ENCODE data around the gene EHMT1.

Gene EHMT1

DNA sequence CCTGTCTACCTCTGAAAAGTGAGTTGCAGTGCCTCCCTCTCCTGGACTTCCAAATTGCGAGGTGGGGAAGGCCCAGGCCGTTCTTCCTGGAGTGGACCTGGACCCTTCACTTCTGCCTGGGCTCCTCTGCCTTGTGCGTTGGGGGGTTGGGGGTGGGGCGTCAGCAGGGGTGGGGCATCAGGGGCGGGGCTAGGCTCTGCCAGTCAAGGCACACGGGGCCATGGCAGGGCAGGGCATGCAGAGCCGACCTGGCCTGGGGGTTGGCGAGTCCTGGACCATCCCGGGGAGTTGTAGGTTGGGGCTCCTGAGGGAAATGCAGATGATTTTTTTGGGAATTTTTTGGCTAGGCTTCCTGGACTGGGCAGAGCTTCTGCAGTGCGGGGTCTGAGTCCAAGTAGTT is 87.1 kb downstream of the EHMT1 start:
- Histone ChIP-seq H3K4me3 (ENCODE audit: low read depth, low read length) (no peak overlapping the region), H3K27ac (no peak overlapping the region), H3K27me3 (replicated peaks) (no peaks in the 10 kb centered on the region), H3K36me3 (replicated peaks) (no peaks in the 10 kb centered on the region)
- in situ Hi-C loops (cut with HindIII; ENCODE audit: low pct_ligation_motif_present, low sequenced_read_pairs) = no loop called here
- TF ChIP-seq, protein P1, sequence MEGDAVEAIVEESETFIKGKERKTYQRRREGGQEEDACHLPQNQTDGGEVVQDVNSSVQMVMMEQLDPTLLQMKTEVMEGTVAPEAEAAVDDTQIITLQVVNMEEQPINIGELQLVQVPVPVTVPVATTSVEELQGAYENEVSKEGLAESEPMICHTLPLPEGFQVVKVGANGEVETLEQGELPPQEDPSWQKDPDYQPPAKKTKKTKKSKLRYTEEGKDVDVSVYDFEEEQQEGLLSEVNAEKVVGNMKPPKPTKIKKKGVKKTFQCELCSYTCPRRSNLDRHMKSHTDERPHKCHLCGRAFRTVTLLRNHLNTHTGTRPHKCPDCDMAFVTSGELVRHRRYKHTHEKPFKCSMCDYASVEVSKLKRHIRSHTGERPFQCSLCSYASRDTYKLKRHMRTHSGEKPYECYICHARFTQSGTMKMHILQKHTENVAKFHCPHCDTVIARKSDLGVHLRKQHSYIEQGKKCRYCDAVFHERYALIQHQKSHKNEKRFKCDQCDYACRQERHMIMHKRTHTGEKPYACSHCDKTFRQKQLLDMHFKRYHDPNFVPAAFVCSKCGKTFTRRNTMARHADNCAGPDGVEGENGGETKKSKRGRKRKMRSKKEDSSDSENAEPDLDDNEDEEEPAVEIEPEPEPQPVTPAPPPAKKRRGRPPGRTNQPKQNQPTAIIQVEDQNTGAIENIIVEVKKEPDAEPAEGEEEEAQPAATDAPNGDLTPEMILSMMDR (IDR thresholded peaks at IDR 0.05; ENCODE audit: low read depth, low read length, missing control alignments) = no peak
- DNase-seq = no peak

DNA sequence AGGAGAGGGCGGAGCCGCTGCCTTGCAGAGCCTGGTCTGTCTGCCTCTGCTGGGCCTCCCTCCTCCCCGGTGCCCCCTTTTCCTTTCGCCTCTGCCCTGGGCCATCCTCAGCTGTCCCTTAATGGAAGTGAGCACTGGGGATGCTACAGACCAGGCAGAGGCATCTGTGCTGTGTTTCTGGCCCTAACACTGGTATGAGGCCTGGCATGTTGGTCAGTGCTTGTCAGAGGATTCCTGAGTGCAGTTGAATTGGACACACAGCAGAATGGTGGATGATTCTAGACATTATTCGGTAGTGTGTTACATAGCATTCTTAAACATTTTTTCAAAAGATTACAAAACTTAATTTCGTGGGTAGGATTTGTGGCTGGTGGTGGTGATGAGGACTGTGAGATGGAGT is 88.6 kb downstream of the EHMT1 start:
- Histone ChIP-seq H3K27me3 (replicated peaks) (no peaks in the 10 kb centered on the region), H3K36me3 (replicated peaks) (no peaks in the 10 kb centered on the region), H3K27ac (no peak overlapping the region), H3K4me3 (ENCODE audit: low read depth, low read length) (no peak overlapping the region)
- DNase-seq = no peak
- in situ Hi-C loops (cut with HindIII; ENCODE audit: low pct_ligation_motif_present, low sequenced_read_pairs) = no loop called here
- TF ChIP-seq, protein P1 (IDR thresholded peaks at IDR 0.05; ENCODE audit: low read depth, low read length, missing control alignments) = no peak

DNA sequence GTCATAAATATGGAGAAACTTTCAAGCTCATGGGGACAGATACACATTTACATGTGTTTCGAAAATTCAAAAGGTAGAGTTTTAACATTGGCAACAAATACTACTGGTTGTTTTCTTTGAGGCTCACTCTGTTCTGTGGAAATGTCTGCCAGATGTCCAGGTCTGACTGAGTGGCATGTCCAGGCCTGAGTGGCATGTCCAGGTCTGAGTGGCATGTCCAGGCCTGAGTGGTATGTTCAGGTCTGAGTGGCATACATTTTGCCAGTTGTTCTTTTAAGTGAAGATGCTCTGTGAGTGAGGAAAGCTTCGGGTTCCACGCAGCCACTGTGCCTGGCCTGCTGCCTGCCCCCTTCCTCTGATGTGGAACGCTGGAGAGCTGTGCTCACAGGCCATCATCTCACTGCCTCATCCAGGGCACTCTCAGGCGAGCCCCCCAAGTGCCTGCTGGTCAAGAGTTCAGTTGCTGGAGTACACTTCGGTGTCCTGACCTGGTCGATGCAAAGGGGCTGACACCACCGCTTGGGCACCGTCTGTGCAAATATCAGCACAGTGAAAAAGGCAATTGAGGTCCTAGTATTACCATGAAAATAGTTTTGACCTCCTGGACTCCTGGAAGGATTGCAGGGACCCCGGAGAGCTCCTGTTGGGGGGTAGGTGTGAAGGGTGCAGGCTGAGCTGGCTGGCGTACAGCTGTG is 89.9 kb downstream of the EHMT1 start:
- Histone ChIP-seq H3K4me3 (ENCODE audit: low read depth, low read length) (no peak overlapping the region), H3K27ac (no peak overlapping the region), H3K36me3 (replicated peaks) (no peaks in the 10 kb centered on the region), H3K27me3 (replicated peaks) (no peaks in the 10 kb centered on the region)
- no peak for DNase-seq
- in situ Hi-C loops (cut with HindIII; ENCODE audit: low pct_ligation_motif_present, low sequenced_read_pairs) = no loop called here
- TF ChIP-seq, protein P1 (IDR thresholded peaks at IDR 0.05; ENCODE audit: low read depth, low read length, missing control alignments) = no peak

DNA sequence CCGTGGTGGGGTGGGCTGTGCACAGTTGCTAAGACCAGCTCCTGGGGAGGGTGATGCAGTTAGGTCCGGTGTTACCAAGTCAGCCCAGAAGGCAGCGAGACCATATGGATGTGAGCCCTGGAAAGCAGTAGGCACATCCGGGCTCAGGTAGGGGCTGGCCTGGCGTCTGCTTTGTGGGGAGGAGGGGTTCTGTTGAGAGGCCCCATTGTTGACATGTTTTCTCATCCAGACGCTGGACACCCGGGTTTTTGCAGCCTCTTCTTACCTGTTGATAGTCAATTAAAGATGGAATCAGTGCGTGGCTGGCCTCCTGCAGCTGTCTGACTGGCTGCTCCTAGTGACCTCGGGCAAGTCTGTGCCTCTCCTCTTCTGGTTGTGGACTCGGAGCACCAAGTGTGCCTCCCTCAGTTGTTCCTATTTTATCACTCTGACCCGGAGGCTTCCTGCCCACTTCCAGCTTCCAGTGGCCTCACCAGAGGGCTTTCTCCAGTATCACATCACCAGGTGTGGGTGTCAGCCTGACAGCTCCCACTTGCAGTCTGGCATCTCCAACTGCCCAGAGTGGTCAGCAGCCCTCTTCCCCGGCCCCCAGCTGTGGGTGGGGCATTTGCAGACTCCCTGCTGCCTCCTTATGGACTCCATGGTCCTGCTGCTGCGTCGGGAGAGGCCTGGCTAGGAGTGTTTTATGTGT is 90.8 kb downstream of the EHMT1 start:
- no peak overlapping the region for H3K27ac ChIP-seq
- H3K36me3 ChIP-seq (replicated peaks) = no peaks in the 10 kb centered on the region
- DNase-seq = no peak
- in situ Hi-C loops (cut with HindIII; ENCODE audit: low pct_ligation_motif_present, low sequenced_read_pairs) = no loop called here
- H3K27me3 ChIP-seq (replicated peaks) = no peaks in the 10 kb centered on the region
- TF ChIP-seq, protein P1 (IDR thresholded peaks at IDR 0.05; ENCODE audit: low read depth, low read length, missing control alignments) = no peak
- H3K4me3 ChIP-seq (ENCODE audit: low read depth, low read length) = no peak overlapping the region

DNA sequence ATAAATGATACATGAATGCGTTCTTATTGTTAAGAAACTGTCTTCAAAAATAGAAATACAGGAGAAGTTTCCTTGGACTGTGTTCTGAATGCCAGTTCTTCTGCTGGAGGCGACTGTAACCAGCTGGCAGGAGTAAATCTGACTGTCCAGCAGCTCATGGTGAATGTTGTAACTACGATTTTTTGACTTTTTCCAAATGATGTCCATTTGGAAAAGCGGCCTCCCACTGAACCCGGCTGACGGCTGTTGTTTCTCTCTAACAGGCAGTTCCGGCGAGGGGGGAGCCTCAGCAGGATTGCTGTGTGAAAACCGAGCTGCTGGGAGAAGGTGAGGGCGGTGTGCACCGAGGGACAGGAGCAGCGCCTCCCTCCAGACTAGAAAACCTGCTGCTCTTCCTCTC is 91.9 kb downstream of the EHMT1 start:
- DNase-seq = no peak
- H3K36me3 ChIP-seq (replicated peaks) = no peaks in the 10 kb centered on the region
- H3K27me3 ChIP-seq (replicated peaks) = no peaks in the 10 kb centered on the region
- in situ Hi-C loops (cut with HindIII; ENCODE audit: low pct_ligation_motif_present, low sequenced_read_pairs) = no loop called here
- H3K27ac ChIP-seq = no peak overlapping the region
- H3K4me3 ChIP-seq (ENCODE audit: low read depth, low read length) = no peak overlapping the region
- TF ChIP-seq, protein P1 (IDR thresholded peaks at IDR 0.05; ENCODE audit: low read depth, low read length, missing control alignments) = no peak

Data from brain microvascular endothelial cell (primary cell).